ENCODE measurements around the gene NSUN4.
"Not testable (repeated sequence)": the region's sequence is repeated elsewhere in the genome, so short reads cannot be mapped to it uniquely, and the experiment has no call there.

NSUN4 gene

DNA sequence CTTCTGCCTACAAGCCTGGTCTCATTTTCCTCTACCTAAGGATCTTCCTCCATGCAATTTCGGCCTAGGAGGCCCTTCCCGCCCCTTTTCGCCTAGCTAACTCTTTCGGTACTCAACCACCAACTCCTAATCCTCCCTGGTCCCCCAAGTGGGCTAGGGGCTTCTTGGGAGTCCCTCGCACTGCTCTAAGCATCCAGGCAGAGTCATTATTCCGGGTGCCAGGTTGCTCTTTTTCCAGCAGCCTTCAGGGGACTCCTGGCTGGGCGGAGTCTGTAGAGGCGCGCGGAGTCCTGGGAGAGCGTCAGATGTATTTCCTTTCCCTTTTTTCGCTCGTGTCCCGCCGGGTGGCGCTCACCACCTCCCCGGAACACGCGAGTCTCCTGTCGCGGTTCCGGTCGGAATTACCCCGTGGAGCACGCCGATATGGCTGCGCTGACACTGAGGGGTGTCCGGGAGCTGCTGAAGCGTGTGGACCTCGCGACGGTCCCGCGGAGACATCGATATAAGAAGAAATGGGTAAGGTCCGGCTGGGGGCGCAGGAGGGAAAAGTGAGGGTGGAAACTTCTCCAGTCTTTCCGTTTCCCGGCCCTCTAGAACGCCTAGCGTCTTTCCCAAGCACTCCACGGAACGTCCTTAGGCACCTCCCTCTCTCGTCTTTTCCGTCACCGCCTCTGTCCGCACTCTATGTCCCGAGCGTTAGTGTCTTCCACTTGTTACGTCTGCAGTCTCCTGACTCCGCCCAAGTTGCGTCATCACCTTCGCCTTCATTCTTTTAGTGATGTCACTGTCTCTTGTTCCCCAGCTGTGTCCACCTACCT lies at the start of gene NSUN4:
Gene NSUN4 (plus strand): TSS at position 404 of the 818 bp plus-strand sequence. CDS start 20 bp downstream, at position 424.
- peak; percentile 84 for DNase-seq (ENCODE audit: low spot score)

DNA sequence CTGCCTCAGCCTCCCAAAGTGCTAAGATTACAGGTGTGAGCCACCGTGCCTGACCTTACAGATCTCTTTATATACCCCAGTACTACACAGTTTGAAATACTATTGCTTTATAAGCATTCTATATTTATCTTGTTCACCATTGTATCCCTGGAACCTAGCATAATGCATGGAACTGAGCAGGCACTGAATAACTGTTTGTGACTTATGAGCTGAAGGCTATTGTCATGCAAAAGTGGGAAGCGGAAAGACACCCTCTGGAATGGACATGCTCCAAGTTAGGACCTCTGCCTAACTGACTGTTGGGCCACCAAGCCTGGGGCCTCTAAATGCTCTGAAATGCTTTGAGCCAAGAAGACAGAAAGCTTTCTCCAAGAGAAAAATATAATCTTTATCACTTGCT lies 45.3 kb upstream of the NSUN4 start:
- no peak for DNase-seq (ENCODE audit: low spot score)

DNA sequence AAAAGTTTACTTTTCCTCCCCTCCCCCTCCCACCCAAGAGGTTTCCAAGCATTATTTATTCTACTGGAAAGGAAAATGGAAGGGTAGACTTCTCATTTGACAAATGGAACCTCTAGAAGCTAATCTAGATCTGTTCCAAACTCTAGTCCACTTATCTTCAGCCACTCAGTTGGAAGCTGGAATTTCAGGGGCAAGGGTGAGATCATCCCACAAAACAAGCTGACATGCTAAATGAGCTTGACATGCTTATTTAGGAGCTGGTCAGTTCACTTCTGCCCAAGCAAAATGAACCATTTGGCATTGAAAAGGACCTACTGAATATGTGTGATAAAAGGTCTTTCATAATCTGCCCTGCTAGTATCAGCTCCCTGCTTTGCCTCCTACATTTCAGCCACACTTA lies 42.2 kb upstream of the NSUN4 start:
- no peak for DNase-seq (ENCODE audit: low spot score)

DNA sequence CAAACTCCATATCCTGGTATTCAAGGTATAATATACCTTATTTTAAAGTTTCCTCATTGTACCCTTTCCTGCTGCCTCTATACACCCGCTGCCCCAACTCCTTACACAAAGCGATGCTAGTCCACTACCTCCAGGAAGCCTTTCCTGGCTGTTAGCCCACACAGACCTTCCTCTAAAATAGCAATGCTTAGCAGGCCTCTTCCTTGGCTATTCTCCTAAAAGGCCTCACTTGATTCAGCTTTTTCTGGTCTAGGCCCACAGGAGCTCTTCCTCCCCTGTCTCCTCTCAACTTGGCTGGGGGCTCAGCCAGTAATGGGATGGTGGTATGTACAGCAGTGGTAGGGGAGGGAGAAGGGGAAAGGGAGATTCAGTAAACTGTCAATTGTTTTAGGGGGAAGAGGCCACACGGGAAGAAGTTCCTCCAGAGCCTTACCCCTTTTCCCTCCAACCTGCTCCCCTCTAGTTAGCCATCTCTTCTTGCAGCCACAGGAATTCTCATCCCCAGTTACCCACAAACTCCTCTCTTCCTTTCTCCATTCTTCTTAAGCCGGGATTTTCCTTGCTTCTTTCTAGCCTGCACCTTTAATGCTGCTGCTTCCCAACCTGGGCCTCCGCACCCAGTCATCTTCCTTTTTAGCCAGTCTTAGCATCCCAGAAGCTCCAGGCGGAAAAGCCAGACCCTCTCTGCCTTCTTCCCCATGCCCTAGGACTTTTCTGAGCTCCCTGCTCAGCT lies 39.8 kb upstream of the NSUN4 start:
- no peak for DNase-seq (ENCODE audit: low spot score)

DNA sequence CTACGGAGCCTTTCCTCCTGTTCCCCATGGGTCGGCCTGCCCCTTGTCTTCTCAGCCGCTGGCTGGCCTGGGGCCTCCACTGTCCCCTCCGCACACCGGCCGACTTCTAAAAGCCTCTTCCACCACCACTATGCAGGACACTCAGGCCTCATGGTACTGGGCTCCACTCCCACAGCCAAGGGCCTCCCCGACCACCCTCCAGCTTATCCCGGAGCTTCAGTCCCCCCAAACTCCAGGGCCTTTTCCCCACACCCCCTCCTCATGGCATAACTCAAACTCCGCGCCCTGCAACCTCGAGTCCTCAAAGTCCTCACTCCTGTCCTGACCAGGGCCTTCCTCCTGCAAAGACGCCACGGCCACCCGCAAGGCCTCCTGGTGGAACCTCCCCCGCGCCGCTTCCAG lies 39.2 kb upstream of the NSUN4 start:
- no peak for DNase-seq (ENCODE audit: low spot score)

DNA sequence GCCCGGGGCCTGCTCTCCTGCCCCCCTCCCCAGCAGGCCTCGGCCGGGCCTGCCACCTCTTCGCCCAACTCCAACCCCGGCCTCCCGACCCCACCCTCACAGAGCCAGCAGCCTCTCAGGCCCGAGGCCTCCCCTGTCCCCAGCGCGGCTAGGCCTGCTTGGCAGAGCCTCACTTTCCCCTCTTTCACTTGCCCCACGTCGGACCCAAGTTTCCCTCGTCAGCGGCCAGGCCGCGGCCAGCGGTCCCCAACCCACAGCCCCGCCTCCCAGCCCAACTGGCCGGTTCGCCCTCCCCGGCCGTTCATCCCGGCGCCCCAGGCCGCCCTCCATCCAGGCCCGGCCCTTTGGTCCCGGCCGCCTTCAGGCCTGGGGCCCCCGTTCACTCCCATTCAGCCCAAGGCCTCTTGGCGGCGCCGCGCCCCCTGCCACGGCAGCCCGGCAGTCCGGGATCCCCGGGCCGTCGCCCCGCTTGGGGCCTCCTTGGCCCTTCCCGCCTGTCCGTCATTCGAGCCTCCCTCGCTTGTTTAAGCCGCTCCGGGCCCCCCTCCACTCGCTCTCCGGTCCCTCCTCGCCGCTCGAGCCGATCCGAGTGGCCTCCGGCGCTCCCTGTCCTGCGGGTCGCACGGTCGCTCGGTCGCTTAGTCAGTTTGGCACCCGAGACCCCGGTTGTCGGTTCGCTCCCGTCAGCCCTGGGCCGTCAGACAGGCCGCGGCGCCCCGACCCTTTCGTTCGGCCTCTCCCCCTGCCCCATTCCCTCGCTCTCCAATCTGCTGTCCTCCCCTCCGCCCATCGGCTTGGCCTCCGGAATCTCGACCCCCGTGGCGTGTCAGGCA lies 38.6 kb upstream of the NSUN4 start:
- peak; percentile 35 for DNase-seq (ENCODE audit: low spot score)

DNA sequence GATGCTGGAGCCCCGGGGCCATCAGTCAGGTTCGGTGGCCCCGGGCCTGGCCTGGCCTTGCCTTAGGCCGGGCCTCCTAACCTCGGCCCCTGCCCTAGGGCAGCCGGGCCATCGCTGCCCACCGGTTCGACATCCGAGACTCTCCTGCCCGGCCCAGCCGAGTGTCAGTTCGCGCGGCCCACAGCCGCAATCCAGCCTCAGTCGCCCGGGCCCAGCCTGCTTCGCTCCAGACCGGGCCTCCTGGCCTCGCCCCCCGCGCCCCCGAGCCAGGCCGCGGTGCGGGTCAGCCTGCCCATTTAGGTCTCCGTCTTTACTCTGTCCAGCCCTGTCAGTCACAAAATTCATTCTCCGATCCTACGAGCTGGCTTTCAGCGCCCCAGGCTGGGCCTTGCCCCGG lies 38.0 kb upstream of the NSUN4 start:
- no peak for DNase-seq (ENCODE audit: low spot score)

DNA sequence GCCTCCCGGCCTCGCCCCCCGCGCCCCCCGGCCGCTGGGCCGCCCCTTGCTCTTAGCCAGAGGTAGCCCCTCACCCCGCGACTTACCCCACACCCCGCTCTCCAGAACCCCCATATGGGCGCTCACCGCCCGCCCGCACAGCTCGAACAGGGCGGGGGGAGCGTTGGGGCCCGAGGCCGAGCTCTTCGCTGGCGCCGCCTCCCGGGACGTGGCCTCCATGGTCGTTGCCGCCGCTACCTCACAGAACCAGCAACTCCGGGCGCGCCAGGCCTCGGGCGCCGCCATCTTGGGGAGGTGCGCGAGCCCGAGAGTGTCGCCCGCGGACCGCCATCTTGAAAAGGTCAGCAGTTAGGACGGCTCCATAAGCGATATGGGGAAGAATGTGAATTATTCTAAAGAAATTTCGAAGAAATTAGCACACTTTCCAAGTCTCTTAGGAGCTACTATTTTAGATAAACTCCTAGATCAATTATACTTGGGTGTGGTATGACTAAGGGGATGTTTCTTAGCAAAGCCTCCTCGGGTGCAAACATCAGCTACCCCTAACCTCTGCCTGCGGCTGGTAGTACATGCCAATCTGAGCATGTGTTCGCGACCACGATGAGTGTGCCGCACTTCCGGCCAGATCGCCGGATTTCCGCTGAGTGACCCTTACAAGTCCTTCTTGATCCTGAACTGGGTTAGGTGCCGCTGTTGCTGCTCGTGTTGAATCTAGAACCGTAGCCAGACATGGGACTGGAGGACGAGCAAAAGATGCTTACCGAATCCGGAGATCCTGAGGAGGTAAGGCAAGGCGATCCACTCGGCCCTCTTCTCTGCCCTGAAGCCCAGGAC lies 37.4 kb upstream of the NSUN4 start, which contains the start of the genes LRRC41 and UQCRH:
Gene LRRC41 (minus strand): TSS at position 579 of the 834 bp plus-strand sequence. CDS start 294 bp downstream, at position 285.
Gene UQCRH (plus strand): TSS at position 661 of the 834 bp plus-strand sequence. CDS start 69 bp downstream, at position 730.
- DNase-seq (ENCODE audit: low spot score): peak; percentile 91

DNA sequence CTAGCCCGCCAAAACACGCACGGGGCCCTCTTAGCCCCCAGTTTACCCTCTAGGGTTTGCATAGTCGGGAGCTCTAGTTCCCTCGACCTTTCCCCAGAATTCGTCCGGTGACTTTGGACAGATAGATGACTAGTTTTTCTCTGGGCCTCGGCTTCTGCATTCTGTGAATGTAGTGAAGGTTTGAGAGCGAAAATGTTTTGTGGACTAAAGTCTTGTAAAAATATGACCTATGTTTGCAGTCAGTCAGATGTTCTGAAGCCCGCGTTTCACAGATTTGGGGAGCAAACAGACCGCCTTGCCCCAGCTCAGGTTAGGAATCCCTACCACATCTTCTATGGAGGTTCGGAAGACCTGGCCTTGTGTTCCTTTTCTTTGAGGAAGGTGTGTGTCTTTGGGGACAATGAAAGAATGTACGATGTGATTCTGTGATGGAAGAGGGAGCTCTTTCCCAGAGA lies 36.7 kb upstream of the NSUN4 start:
- no peak for DNase-seq (ENCODE audit: low spot score)

DNA sequence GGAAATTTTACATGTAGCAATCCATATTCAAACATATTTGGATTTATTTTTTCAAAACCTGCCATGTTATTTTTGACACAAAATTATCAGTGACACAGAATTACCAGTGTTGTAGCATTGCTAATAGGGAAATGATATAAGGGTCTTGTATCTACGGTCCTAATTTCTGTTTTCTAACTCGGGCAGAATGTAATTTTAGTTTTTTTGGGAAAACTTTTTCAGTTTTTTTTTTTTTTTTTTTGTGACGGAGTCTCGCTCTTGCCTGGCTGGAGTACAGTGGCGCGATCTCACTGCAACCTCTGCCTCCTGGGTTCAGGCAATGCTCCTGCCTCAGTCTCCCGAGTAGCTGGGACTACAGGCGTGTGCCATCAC lies 34.5 kb upstream of the NSUN4 start:
- DNase-seq (ENCODE audit: low spot score): no peak

DNA sequence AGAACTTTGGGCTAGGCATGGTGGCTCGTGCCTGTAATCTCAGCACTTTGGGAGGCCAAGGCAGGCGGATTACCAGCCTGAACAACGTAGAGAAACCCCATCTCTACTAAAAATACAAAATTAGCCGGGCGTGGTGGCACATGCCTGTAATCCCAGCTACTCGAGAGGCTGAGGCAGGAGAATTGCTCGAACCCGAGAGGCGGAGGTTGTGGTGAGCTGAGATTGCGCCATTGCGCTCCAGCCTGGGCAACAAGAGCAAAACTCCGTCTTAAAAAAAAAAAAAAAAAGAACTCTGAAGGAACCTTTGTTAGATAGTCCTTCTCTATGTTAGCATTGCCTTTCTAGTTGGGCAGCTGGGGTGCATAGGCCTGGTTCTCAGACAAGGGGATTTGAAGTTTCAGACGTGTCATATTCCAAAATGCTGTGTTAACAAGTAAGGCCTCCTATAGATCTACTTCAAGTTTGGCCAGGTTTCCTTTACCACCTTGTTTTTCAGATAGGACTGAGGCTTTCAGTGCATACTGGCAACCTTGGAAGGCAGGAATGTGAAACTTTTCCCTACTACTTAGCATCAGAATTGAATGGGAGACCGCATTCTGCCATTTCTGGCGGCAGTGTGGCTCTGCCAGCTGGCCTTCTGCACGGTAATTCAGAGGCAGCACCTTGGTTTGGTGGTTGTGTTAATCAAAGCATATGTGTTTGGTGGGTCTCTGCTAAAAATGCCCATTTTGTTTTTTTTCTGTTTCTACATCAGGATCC lies 31.0 kb upstream of the NSUN4 start:
- no peak for DNase-seq (ENCODE audit: low spot score)

DNA sequence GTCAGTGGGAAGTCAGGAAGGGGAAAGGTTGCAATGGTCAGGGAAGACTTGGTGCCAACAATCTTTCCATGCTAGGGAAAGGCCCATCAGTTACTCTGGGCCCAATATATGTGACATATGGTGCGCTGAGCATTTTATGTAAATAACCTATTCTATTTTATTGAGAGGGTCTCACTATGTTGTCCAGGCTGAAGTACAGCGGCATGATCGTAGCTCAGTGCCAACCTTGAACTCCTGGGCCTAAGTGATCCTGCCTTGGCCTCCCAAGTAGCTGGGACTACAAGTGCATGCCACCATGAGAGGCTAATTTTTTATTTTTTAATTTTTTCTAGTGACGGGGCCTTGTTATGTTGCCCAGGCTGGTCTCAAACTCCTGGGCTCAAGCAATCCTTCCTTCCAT lies 30.3 kb upstream of the NSUN4 start:
- no peak for DNase-seq (ENCODE audit: low spot score)

DNA sequence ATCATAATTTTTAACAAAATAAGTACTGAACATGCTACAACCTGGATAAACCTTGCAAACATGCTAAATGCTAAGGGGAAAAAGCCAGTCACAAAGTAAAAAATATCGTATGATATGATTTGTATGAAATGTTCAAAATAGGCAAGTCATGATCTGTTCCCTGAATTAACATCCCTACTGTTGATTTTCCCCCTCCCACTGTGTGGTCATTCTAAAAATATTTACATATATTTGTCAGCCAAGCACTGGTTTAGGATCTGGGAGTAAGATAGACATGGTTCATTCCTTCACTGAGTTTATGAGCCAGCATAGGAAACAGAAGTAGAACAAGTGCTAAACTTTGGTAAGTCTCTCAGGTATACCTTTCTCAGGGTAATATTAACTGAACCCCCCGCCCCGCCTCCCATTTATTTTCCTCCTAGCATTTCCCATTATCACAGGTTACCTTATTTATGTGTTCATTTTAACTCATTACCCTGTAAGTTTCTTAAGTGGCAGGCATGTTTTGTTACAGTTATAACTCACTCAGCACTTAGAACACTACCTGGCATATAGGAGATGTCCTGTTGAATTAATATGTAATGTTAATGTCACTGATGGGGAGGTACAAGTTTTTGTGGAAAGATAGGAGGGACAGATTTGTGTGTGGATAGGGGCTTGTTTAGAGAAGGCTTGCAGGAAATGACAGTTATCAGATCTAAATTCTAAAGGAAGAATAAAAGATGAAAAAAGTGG lies 24.8 kb upstream of the NSUN4 start:
- no peak for DNase-seq (ENCODE audit: low spot score)

DNA sequence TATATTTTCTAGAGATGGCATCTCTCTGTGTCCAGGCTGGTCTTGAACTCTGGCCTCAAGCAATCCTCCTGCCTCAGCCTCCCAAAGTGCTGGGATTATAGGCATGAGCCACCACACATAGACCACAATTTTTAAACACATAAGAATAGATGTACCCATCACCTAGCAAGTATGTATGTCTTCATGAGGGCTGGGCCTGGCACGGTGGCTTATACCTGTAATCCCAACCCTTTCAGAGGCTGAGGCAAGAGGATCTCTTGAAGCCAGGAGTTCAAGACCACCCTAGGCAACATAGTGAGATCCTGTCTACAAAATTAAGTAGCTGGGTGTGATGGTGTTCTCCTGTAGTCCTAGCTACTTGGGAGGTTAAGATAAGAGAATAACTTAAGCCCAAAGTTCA lies 23.3 kb upstream of the NSUN4 start:
- no peak for DNase-seq (ENCODE audit: low spot score)

DNA sequence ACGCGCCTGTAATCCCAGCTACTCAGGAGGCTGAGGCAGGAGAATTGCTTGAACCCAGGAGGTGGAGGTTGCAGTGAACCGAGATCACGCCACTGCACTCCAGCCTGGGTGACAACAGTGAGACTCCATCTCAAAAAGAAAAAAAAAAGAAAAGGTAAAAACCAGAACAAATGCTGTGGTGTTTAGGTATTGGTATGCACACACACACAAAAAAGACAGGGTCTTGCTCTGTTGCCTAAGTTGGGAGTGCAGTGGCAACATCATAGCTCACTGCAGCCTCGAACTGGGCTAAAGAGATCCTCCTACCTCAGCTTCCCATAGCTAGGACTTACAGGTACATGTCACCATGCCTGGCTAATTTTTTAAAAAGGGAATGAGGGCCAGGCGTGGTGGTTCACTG lies 21.3 kb upstream of the NSUN4 start:
- DNase-seq (ENCODE audit: low spot score): not testable (repeated sequence)

DNA sequence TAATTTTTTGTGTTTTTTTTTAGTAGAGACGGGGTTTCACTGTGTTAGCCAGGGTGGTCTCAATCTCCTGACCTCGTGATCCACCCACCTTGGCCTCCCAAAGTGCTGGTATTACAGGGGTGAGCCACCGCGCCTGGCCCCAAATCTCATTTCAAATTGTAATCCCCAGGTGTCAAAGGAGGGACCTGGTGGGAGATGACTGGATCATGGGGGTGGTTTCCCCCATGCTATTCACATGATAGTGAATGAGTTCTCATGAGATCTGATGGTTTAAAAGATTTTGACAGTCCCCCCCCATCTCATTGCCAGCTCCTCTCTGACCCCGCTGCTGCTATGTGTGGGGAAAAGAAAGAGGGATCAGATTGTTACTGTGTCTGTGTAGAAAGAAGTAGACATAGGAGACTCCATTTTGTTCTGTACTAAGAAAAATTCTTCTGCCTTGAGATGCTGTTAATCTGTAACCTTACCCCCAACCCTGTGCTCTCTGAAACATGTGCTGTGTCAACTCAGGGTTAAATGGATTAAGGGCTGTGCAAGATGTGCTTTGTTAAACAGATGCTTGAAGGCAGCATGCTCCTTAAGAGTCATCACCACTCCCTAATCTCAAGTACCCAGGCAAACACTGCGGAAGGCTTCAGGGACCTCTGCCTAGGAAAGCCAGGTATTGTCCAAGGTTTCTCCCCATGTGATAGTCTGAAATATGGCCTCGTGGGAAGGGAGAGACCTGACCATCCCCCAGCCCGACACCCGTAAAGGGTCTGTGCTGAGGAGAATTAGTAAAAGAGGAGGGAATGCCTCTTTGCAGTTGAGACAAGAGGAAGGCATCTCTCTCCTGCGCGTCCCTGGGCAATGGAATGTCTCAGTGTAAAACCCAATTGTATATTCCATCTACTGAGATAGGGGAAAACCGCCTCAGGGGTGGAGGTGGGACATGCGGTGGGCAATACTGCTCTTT lies 20.4 kb upstream of the NSUN4 start:
- DNase-seq (ENCODE audit: low spot score): not testable (repeated sequence)

DNA sequence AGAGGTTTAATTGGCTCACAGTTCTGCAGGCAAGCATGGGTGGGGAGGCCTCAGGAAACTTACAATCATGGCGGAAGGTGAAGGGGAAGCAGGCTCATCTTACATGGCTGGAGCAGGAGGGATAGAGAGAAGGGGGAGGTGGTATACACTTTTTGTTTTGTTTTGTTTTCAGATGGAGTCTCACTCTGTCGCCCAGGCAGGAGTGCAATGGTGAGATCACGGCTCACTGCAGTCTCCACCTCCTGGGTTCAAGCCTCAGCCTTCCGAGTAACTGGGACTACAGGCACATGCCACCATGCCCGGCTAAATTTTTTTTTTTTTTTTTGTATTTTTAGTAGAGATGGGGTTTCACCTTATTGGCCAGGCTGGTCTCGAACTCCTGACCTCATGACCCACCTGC lies 18.4 kb upstream of the NSUN4 start:
- not testable (repeated sequence) for DNase-seq (ENCODE audit: low spot score)

DNA sequence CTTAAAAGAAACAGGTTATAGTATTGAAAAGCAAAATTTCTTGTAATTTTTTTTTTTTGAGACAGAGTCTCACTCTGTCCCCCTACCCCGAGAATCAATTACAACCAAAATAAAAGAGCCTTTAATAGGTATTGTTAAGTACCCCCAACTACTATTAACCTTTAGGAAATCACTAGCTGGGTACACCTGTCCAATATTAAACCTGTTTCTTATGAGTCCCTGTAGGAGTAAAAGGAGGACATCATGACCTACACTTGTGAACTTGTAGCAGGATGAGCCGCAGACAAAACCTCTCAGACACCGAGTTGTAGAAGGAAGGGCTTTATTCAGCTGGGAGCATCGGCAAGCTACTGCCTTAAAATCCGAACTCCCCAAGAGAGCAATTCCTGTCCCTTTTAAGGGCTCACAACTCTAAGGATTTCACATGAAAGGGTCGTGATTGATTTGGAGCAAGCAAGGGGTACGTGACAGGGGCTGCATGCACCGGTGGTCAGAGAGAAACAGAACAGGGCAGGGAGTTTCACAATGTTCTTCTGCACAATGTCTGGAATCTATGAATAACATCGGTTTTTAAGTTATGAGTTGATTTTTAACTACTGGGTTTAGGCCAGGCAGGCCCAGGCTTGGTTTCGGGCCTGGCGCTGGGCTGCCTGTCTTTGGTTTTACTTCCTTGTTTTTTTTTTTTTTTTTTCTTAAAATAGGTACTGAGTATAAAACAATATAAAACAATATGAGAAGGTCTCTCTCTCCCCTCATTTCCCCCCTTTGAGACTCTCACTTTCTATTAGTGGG lies 15.1 kb upstream of the NSUN4 start:
- not testable (repeated sequence) for DNase-seq (ENCODE audit: low spot score)
